ENCODE results near the gene TOMM6. TPM values are rescaled to one million over a fixed set of nuclear protein-coding genes. Genes with fewer than 3 reads are reported as not detected.

TOMM6 gene
- total RNA-seq, 3 donors from 2014 or later (not counting 1 experiment from before 2014, with no cell fraction given): 95.0 to 109 (median 96.6) TPM

GRCh38 chr6:41741625-41742490 lies 45.6 kb upstream of the TOMM6 start:
- no peaks in the 10 kb centered on the region for H3K4me1 Mint-ChIP-seq
- intact Hi-C loops (cut with micrococcal nuclease): no loop called here
- no peaks in the 10 kb centered on the region for H3K9me3 Mint-ChIP-seq
- H3K27ac Mint-ChIP-seq: no peak overlapping the region
- H3K27me3 Mint-ChIP-seq (ENCODE audit: low read depth in 2 of 2): peaks cover 0 to 6% of the 10 kb centered on the region in 2 donors
- H3K4me3 Mint-ChIP-seq: no peak overlapping the region
- TF ChIP-seq CTCF (IDR thresholded peaks at IDR 0.05): no peak
- WGBS (ENCODE audit: insufficient coverage): 93% methylated on average over 20 of the region's 20 CpGs
- Histone ChIP-seq H3K4me3 (ENCODE audit: low read length) (no peak overlapping the region), H3K36me3 (ENCODE audit: control insufficient read depth, insufficient read depth, low read length) (no peaks in the 10 kb centered on the region), H3K4me1 (ENCODE audit: control insufficient read depth, insufficient read depth, low read length) (no peaks in the 10 kb centered on the region), H3K9me3 (ENCODE audit: control insufficient read depth, insufficient read depth, low read length) (no peaks in the 10 kb centered on the region), H3K27ac (ENCODE audit: low read length) (no peak overlapping the region), H3K27me3 (ENCODE audit: control insufficient read depth, insufficient read depth, low read length) (no peaks in the 10 kb centered on the region)
- no peaks in the 10 kb centered on the region for H3K36me3 Mint-ChIP-seq
- ATAC-seq: no peak
- no peak for DNase-seq

- ATAC-seq (peak in 1 of 3 donors; percentile 24), DNase-seq (no peak)
- Histone ChIP-seq H3K36me3 (ENCODE audit: control insufficient read depth, insufficient read depth, low read length) (no peaks in the 10 kb centered on the region), H3K27ac (ENCODE audit: low read length) (no peak overlapping the region), H3K27me3 (ENCODE audit: control insufficient read depth, insufficient read depth, low read length) (no peaks in the 10 kb centered on the region), H3K4me1 (ENCODE audit: control insufficient read depth, insufficient read depth, low read length) (no peaks in the 10 kb centered on the region), H3K9me3 (ENCODE audit: control insufficient read depth, insufficient read depth, low read length) (no peaks in the 10 kb centered on the region), H3K4me3 (ENCODE audit: low read length) (no peak overlapping the region)
- TF ChIP-seq CTCF (IDR thresholded peaks at IDR 0.05): no peak
- Mint-ChIP-seq H3K9me3 (no peaks in the 10 kb centered on the region), H3K36me3 (no peaks in the 10 kb centered on the region), H3K27ac (no peak overlapping the region), H3K4me3 (no peak overlapping the region), H3K27me3 (ENCODE audit: low read depth in 2 of 2) (peaks cover 0 to 6% of the 10 kb centered on the region in 2 donors), H3K4me1 (no peaks in the 10 kb centered on the region)
- 86% methylated on average over 6 of the region's 6 CpGs for WGBS (ENCODE audit: insufficient coverage)
- intact Hi-C loops (cut with micrococcal nuclease): no loop called here
Observed at GRCh38 chr6:41743406-41744235, 43.9 kb upstream of the TOMM6 start.

GRCh38 chr6:41744236-41744787 lies 43.2 kb upstream of the TOMM6 start:
- H3K4me3 ChIP-seq (ENCODE audit: low read length): no peak overlapping the region
- no peaks in the 10 kb centered on the region for H3K9me3 ChIP-seq (ENCODE audit: control insufficient read depth, insufficient read depth, low read length)
- ATAC-seq (no peak), DNase-seq (no peak)
- H3K27me3 Mint-ChIP-seq (ENCODE audit: low read depth in 2 of 2): peaks cover 0 to 6% of the 10 kb centered on the region in 2 donors
- H3K36me3 Mint-ChIP-seq: no peaks in the 10 kb centered on the region
- H3K36me3 ChIP-seq (ENCODE audit: control insufficient read depth, insufficient read depth, low read length): no peaks in the 10 kb centered on the region
- intact Hi-C loops (cut with micrococcal nuclease): no loop called here
- 93% methylated on average over 7 of the region's 7 CpGs for WGBS (ENCODE audit: insufficient coverage)
- H3K27ac ChIP-seq (ENCODE audit: low read length): no peak overlapping the region
- no peaks in the 10 kb centered on the region for H3K27me3 ChIP-seq (ENCODE audit: control insufficient read depth, insufficient read depth, low read length)
- H3K27ac Mint-ChIP-seq: no peak overlapping the region
- no peaks in the 10 kb centered on the region for H3K4me1 ChIP-seq (ENCODE audit: control insufficient read depth, insufficient read depth, low read length)
- H3K4me3 Mint-ChIP-seq: no peak overlapping the region
- no peaks in the 10 kb centered on the region for H3K9me3 Mint-ChIP-seq
- TF ChIP-seq CTCF (IDR thresholded peaks at IDR 0.05): no peak
- no peaks in the 10 kb centered on the region for H3K4me1 Mint-ChIP-seq
